DND-41 (cell line): ENCODE data around the gene DHODH.

ENCODE experiments used
- ATAC-seq: fragments of 200-7000 bp; cut with Tn5 transposase; 3 replicates; pipeline ENCODE4 v1.9.1; 2021; ENCODE audit warnings: low read depth; ENCODE audit not compliant: insufficient read depth
- DNase-seq: peaks from one replicate; pipeline ENCODE4 v3.0.0-alpha.2; 2020
- H2AFZ ChIP-seq: 2 replicates; pipeline ENCODE4 v1.6.0; 2012; ENCODE audit warnings: low read depth, low read length
- H3K27ac ChIP-seq: 2 replicates; pipeline ENCODE4 v1.5.1; 2012; ENCODE audit warnings: low read length, inconsistent platforms
- H3K27me3 ChIP-seq: fragments of 200-600 bp; sonication (generic); 2 replicates; pipeline ENCODE4 v1.6.0; 2012; ENCODE audit warnings: low read length, mild to moderate bottlenecking, inconsistent platforms; ENCODE audit not compliant: insufficient read depth, poor library complexity
- H3K36me3 ChIP-seq: 2 replicates; pipeline ENCODE4 v1.5.1; 2012; ENCODE audit warnings: low read length, inconsistent platforms; ENCODE audit not compliant: insufficient read depth
- H3K4me1 ChIP-seq: 2 replicates; pipeline ENCODE4 v1.5.1; 2012; ENCODE audit warnings: mild to moderate bottlenecking, low read length; ENCODE audit not compliant: insufficient read depth
- H3K4me2 ChIP-seq: 2 replicates; pipeline ENCODE4 v1.6.0; 2012; ENCODE audit warnings: mild to moderate bottlenecking, moderate library complexity, low read length, inconsistent platforms; ENCODE audit not compliant: insufficient read depth
- H3K4me3 ChIP-seq, 2 experiments: fragments of 200-600 bp in 1 of 2; shearing (Covaris generic) in 1 of 2; 2 replicates each; pipeline ENCODE4 v1.5.1; 2012 to 2016; ENCODE audit warnings: inconsistent platforms in 2 of 2, low read length in 2 of 2, mild to moderate bottlenecking in 2 of 2, low read depth in 1 of 2, moderate library complexity in 1 of 2
- H3K79me2 ChIP-seq: 2 replicates; pipeline ENCODE4 v1.6.0; 2012; ENCODE audit warnings: low read length, inconsistent platforms; ENCODE audit not compliant: insufficient read depth
- H3K9ac ChIP-seq: 2 replicates; pipeline ENCODE4 v1.6.0; 2012; ENCODE audit warnings: low read depth, mild to moderate bottlenecking, inconsistent platforms, low read length, moderate library complexity
- H3K9me3 ChIP-seq: 2 replicates; pipeline ENCODE4 v1.5.1; 2012; ENCODE audit warnings: low read length, moderate library complexity, mild to moderate bottlenecking, inconsistent platforms; ENCODE audit not compliant: insufficient read depth, severe bottlenecking
- H4K20me1 ChIP-seq: 2 replicates; pipeline ENCODE4 v1.6.0; 2012; ENCODE audit warnings: low read length; ENCODE audit not compliant: insufficient read depth
- CTCF ChIP-seq: IDR thresholded peaks from 2 replicates; pipeline ENCODE4 v1.5.1; 2012; ENCODE audit warnings: borderline replicate concordance, low read length, moderate library complexity, mild to moderate bottlenecking; ENCODE audit not compliant: poor library complexity, severe bottlenecking; ENCODE audit errors: extremely low read depth
- EZH2 ChIP-seq: IDR thresholded peaks from 3 replicates; pipeline ENCODE4 v1.6.1; 2012; ENCODE audit warnings: borderline replicate concordance, low read depth, mild to moderate bottlenecking, moderate library complexity, low read length, inconsistent platforms; ENCODE audit not compliant: severe bottlenecking

The DHODH gene

GRCh38 chr16:72015124-72015523 is 6.6 kb downstream of the DHODH start:
- no peak for ATAC-seq
- H3K27ac ChIP-seq: no peak overlapping the region
- H3K79me2 ChIP-seq: peaks cover 8% of the 10 kb centered on the region; the same call in 1 of the 2 replicates
- H3K4me2 ChIP-seq: no peak overlapping the region
- H3K9me3 ChIP-seq: no peaks in the 10 kb centered on the region
- no peak for DNase-seq
- no peaks in the 10 kb centered on the region for H3K27me3 ChIP-seq
- H2AFZ ChIP-seq: no peak overlapping the region
- no peak overlapping the region for H3K9ac ChIP-seq
- H3K4me3 ChIP-seq: no peak overlapping the region
- H4K20me1 ChIP-seq: no peaks in the 10 kb centered on the region
- TF ChIP-seq EZH2 (no peak), CTCF (no peak)
- H3K4me1 ChIP-seq: peaks cover under 1% of the 10 kb centered on the region; the same call in 1 of the 2 replicates
- peaks cover 60% of the 10 kb centered on the region for H3K36me3 ChIP-seq

DNA sequence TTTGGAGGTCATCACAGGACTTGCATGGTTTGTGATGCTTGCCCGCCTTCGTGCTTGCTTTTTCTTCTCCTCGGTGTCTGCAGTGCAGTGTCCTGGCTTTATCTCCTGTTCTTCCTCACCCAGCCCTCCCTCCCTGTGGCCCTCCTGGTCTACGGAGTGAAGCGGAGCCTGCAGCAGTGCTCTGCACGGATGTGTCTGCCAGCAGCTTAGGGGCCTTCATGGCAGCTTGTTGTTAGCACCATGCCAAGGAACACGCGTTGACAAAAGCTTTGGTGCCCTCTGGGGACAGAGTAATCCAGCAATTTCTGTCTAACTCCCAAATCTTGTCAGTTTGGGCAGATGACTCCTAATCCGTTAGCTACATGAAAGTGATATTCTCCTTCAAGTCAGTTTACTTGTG is 9.9 kb downstream of the DHODH start:
- H3K4me1 ChIP-seq: no peaks in the 10 kb centered on the region
- no peaks in the 10 kb centered on the region for H3K9me3 ChIP-seq
- H3K27me3 ChIP-seq: no peaks in the 10 kb centered on the region
- no peak overlapping the region for H3K9ac ChIP-seq
- no peak overlapping the region for H3K27ac ChIP-seq
- H3K4me2 ChIP-seq: no peak overlapping the region
- DNase-seq: no peak
- no peak overlapping the region for H3K4me3 ChIP-seq
- ATAC-seq: no peak
- no peak overlapping the region for H2AFZ ChIP-seq
- TF ChIP-seq EZH2: no peak
- no peak for TF ChIP-seq CTCF
- peaks cover 72% of the 10 kb centered on the region for H3K36me3 ChIP-seq
- H3K79me2 ChIP-seq: no peaks in the 10 kb centered on the region
- no peaks in the 10 kb centered on the region for H4K20me1 ChIP-seq

- Histone ChIP-seq H3K4me2 (no peak overlapping the region), H3K36me3 (peaks cover 74% of the 10 kb centered on the region), H3K4me1 (no peaks in the 10 kb centered on the region), H3K9ac (no peak overlapping the region), H2AFZ (no peak overlapping the region), H3K9me3 (no peaks in the 10 kb centered on the region), H3K4me3 (no peak overlapping the region), H4K20me1 (no peaks in the 10 kb centered on the region), H3K27me3 (no peaks in the 10 kb centered on the region), H3K27ac (no peak overlapping the region), H3K79me2 (no peaks in the 10 kb centered on the region)
- TF ChIP-seq EZH2: no peak
- TF ChIP-seq CTCF: no peak
- ATAC-seq (no peak), DNase-seq (no peak)
These were observed 12.5 kb downstream of the DHODH start for GRCh38 chr16:72021043-72021442.

DNA sequence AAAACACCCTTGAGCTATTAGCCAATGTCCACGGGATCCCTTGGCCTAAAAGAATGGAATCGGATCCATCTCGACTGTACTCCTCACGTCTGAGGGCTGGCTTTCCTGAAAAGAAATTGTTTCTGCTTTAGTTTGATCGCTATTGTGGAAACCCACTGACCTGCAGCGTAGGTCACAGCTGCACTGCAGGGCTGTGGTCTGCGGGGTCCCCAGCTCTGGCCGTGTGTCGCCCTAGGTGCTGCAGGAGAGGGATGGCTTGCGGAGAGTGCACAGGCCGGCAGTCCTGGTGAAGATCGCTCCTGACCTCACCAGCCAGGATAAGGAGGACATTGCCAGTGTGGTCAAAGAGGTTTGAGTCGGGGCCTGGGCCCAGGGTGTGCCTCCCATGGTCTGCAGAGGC is 13.6 kb downstream of the DHODH start:
- H3K9ac ChIP-seq: no peak overlapping the region
- no peak overlapping the region for H3K4me2 ChIP-seq
- no peak overlapping the region for H3K27ac ChIP-seq
- no peak for DNase-seq
- TF ChIP-seq CTCF (no peak), EZH2 (no peak)
- H3K79me2 ChIP-seq: no peaks in the 10 kb centered on the region
- no peaks in the 10 kb centered on the region for H3K4me1 ChIP-seq
- no peaks in the 10 kb centered on the region for H4K20me1 ChIP-seq
- H3K9me3 ChIP-seq: no peaks in the 10 kb centered on the region
- H3K27me3 ChIP-seq: no peaks in the 10 kb centered on the region
- H3K4me3 ChIP-seq: no peak overlapping the region
- no peak for ATAC-seq
- H2AFZ ChIP-seq: no peak overlapping the region
- peaks cover 67% of the 10 kb centered on the region for H3K36me3 ChIP-seq
